HepG2 (cell line): ENCODE data around the gene CAPRIN2. TPM values are rescaled to one million over a fixed set of nuclear protein-coding genes. Genes with fewer than 3 reads are reported as not detected.

Experiments
- DNMT1 ChIP-seq: sonication (generic); formaldehyde crosslinking; IDR thresholded peaks from 2 replicates; pipeline ENCODE4 v1.5.1; 2020; ENCODE audit warnings: mild to moderate bottlenecking, missing genetic modification reagents
- HNRNPLL ChIP-seq: fragments of 200-400 bp; formaldehyde crosslinking; IDR thresholded peaks from 2 replicates; pipeline ENCODE4 v1.6.1; 2017; ENCODE audit warnings: mild to moderate bottlenecking, low read depth, low read length; ENCODE audit not compliant: poor library complexity, severe bottlenecking
- HOXA3 ChIP-seq: sonication (generic); formaldehyde crosslinking; IDR thresholded peaks from 2 replicates; pipeline ENCODE4 v1.5.0; 2020; ENCODE audit warnings: missing genetic modification reagents
- NFKB2 ChIP-seq: sonication (generic); formaldehyde crosslinking; IDR thresholded peaks from 2 replicates; pipeline ENCODE4 v1.4.0; 2020; ENCODE audit warnings: missing genetic modification reagents, borderline replicate concordance
- PITX1 ChIP-seq: sonication (generic); formaldehyde crosslinking; IDR thresholded peaks from 2 replicates; pipeline ENCODE4 v1.5.1; 2020; ENCODE audit warnings: mild to moderate bottlenecking, missing genetic modification reagents
- PRMT3 ChIP-seq: sonication (generic); formaldehyde crosslinking; IDR thresholded peaks from 2 replicates; pipeline ENCODE4 v1.8.1; 2022; ENCODE audit warnings: low read depth, mild to moderate bottlenecking, moderate library complexity, missing genetic modification reagents, borderline replicate concordance
- TAF15 ChIP-seq: fragments of 200-400 bp; formaldehyde crosslinking; IDR thresholded peaks from one replicate; pipeline ENCODE4 v1.6.1; 2018; ENCODE audit warnings: mild to moderate bottlenecking, low read depth, low read length; ENCODE audit not compliant: poor library complexity, severe bottlenecking
- ZFYVE20 ChIP-seq: sonication (generic); formaldehyde crosslinking; IDR thresholded peaks from 2 replicates; pipeline ENCODE4 v1.8.0; 2023; ENCODE audit warnings: low read depth, mild to moderate bottlenecking, moderate library complexity, missing genetic modification reagents, borderline replicate concordance
- ZNF20 ChIP-seq: sonication (generic); formaldehyde crosslinking; IDR thresholded peaks from 2 replicates; pipeline ENCODE4 v1.4.0; 2020; ENCODE audit warnings: mild to moderate bottlenecking, moderate library complexity, missing genetic modification reagents
- ZNF841 ChIP-seq: sonication (generic); formaldehyde crosslinking; IDR thresholded peaks from 2 replicates; pipeline ENCODE4 v1.8.1; 2023; ENCODE audit warnings: missing genetic modification reagents, borderline replicate concordance
- ZSCAN31 ChIP-seq: sonication (generic); formaldehyde crosslinking; IDR thresholded peaks from 2 replicates; pipeline ENCODE4 v1.5.0; 2020; ENCODE audit warnings: low read depth, mild to moderate bottlenecking, missing genetic modification reagents
- polyA plus RNA-seq, 8 experiments: library from polyadenylated mRNA; depleted of rRNA in 3 of 8; stranded (reverse) in 7 of 8; unstranded in 1 of 8; fragments of >200 nt; fragmentation: Illumina TruSeq in 4 of 8; extraction: Trizol in 4 of 8; gene quantifications; 2 replicates each; pipeline versions ENCODE4 v1.2.1 to v1.2.3, GENCODE V29; 2011 to 2016; ENCODE audit warnings: low read depth in 4 of 8, missing spikeins in 1 of 8, mixed read lengths in 1 of 8; ENCODE audit not compliant: insufficient read depth in 1 of 8
- total RNA-seq, 5 experiments: library from RNA; depleted of rRNA; stranded (reverse); fragments of >200 nt; fragmentation: Illumina TruSeq; extraction: Trizol; gene quantifications; 2 replicates each; pipeline ENCODE4 v1.2.3, GENCODE V29; 2016; ENCODE audit warnings: low read depth in 1 of 5
- TF ChIP-seq, protein P1 (sequence below): sonication (generic); formaldehyde crosslinking; IDR thresholded peaks from 2 replicates; pipeline ENCODE4 v1.5.1; 2020; ENCODE audit warnings: mild to moderate bottlenecking, missing genetic modification reagents, borderline replicate concordance
- TF ChIP-seq, protein P2 (sequence below): fragments of 450-650 bp; IDR thresholded peaks from 2 replicates; pipeline ENCODE4 v1.6.1; 2017
- TF ChIP-seq, protein P3 (sequence below): sonication (generic); formaldehyde crosslinking; IDR thresholded peaks from 2 replicates; pipeline ENCODE4 v1.8.0; 2022; ENCODE audit warnings: missing genetic modification reagents, mild to moderate bottlenecking, inconsistent platforms, borderline replicate concordance
- TF ChIP-seq, protein P4 (sequence below): sonication (generic); formaldehyde crosslinking; IDR thresholded peaks from 2 replicates; pipeline ENCODE4 v1.5.0; 2020; ENCODE audit warnings: mild to moderate bottlenecking, missing genetic modification reagents, moderate library complexity
- TF ChIP-seq, protein P5 (sequence below): sonication (generic); IDR thresholded peaks from 2 replicates; pipeline ENCODE4 v1.6.1; 2016; ENCODE audit warnings: low read depth, borderline replicate concordance

CAPRIN2 gene
- total and polyA plus RNA-seq, 2 of the 13 experiments (the other 11 are each of a cell fraction or from before 2014, with no cell fraction given): 21.7 to 30.6 TPM

DNA sequence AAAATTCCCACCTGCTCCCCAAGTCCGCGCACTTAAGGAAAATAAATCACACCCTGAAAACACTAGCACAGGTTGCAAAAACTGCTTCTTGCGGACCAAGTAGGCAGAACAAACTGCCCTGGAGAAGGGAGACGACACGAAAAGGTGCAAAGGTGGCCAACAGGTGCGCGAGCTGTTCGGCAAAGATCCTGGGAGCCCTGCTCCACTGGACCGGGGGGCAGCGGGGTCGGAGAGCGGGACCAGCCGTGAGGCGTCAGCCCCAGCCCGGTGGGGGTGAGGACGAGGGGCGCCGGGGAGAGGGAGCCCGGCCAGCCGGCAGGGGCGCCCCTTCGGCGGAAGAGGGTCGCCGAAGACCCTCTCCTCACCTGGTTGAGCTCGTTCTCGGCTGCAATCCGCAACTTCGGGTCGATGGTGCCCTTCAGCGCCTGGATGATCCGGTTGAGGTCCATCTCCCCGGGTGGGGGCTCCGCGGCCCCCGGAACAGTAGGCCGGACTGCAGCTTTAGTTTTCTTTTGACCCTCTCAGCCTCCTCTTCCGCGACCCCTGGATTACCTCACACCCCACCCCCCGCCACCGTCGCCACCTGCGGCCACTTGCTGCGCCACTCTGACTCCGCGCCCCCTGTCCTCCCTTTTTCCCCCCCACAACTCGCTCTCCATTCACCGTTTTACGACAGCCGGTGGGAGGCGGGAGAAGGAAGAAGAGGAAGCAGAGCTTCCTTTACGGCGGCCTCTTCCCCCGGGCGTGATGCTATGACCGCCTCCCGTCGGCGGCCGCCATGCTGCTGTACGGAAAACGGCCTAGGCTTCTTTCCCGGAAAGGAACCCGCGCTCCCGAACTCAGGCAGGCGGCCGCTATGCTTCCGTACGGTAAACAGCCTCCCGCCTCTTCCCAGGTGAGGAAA is 59.3 kb downstream of the CAPRIN2 start, which contains the start of gene IPO8 (continued):
- TF ChIP-seq, protein P1, sequence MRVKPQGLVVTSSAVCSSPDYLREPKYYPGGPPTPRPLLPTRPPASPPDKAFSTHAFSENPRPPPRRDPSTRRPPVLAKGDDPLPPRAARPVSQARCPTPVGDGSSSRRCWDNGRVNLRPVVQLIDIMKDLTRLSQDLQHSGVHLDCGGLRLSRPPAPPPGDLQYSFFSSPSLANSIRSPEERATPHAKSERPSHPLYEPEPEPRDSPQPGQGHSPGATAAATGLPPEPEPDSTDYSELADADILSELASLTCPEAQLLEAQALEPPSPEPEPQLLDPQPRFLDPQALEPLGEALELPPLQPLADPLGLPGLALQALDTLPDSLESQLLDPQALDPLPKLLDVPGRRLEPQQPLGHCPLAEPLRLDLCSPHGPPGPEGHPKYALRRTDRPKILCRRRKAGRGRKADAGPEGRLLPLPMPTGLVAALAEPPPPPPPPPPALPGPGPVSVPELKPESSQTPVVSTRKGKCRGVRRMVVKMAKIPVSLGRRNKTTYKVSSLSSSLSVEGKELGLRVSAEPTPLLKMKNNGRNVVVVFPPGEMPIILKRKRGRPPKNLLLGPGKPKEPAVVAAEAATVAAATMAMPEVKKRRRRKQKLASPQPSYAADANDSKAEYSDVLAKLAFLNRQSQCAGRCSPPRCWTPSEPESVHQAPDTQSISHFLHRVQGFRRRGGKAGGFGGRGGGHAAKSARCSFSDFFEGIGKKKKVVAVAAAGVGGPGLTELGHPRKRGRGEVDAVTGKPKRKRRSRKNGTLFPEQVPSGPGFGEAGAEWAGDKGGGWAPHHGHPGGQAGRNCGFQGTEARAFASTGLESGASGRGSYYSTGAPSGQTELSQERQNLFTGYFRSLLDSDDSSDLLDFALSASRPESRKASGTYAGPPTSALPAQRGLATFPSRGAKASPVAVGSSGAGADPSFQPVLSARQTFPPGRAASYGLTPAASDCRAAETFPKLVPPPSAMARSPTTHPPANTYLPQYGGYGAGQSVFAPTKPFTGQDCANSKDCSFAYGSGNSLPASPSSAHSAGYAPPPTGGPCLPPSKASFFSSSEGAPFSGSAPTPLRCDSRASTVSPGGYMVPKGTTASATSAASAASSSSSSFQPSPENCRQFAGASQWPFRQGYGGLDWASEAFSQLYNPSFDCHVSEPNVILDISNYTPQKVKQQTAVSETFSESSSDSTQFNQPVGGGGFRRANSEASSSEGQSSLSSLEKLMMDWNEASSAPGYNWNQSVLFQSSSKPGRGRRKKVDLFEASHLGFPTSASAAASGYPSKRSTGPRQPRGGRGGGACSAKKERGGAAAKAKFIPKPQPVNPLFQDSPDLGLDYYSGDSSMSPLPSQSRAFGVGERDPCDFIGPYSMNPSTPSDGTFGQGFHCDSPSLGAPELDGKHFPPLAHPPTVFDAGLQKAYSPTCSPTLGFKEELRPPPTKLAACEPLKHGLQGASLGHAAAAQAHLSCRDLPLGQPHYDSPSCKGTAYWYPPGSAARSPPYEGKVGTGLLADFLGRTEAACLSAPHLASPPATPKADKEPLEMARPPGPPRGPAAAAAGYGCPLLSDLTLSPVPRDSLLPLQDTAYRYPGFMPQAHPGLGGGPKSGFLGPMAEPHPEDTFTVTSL: no peak
- TF ChIP-seq ZNF20 (CRISPR knock-in tag) (no peak), PITX1 (CRISPR knock-in tag) (peak; percentile 13; the same call in 1 of the 2 replicates), NFKB2 (CRISPR knock-in tag) (peak; percentile 87; the same call in 1 of the 2 replicates), DNMT1 (no peak), HNRNPLL (peak; percentile 68), HOXA3 (CRISPR knock-in tag) (peak; percentile 60), PRMT3 (CRISPR knock-in tag) (no peak), TAF15 (no peak), ZNF841 (no peak), ZSCAN31 (CRISPR knock-in tag) (0 out of 2 replicates have a peak, but pooled peaks have one; percentile 46), ZFYVE20 (CRISPR knock-in tag) (no peak)
- TF ChIP-seq, protein P2, sequence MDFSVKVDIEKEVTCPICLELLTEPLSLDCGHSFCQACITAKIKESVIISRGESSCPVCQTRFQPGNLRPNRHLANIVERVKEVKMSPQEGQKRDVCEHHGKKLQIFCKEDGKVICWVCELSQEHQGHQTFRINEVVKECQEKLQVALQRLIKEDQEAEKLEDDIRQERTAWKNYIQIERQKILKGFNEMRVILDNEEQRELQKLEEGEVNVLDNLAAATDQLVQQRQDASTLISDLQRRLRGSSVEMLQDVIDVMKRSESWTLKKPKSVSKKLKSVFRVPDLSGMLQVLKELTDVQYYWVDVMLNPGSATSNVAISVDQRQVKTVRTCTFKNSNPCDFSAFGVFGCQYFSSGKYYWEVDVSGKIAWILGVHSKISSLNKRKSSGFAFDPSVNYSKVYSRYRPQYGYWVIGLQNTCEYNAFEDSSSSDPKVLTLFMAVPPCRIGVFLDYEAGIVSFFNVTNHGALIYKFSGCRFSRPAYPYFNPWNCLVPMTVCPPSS: no peak
- TF ChIP-seq, protein P3, sequence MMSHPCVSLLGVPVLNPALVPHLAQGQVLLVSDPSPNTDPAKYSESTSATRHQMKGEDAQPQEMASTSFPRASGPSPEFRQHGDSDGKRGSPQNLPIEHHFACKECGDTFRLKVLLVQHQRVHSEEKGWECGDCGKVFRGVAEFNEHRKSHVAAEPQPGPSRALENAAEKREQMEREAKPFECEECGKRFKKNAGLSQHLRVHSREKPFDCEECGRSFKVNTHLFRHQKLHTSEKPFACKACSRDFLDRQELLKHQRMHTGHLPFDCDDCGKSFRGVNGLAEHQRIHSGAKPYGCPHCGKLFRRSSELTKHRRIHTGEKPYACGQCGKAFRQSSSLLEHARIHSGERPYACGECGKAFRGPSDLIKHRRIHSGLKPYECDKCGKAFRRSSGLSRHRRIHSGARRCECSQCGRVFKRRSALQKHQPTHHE (CRISPR knock-in tag): no peak
- TF ChIP-seq, protein P4, sequence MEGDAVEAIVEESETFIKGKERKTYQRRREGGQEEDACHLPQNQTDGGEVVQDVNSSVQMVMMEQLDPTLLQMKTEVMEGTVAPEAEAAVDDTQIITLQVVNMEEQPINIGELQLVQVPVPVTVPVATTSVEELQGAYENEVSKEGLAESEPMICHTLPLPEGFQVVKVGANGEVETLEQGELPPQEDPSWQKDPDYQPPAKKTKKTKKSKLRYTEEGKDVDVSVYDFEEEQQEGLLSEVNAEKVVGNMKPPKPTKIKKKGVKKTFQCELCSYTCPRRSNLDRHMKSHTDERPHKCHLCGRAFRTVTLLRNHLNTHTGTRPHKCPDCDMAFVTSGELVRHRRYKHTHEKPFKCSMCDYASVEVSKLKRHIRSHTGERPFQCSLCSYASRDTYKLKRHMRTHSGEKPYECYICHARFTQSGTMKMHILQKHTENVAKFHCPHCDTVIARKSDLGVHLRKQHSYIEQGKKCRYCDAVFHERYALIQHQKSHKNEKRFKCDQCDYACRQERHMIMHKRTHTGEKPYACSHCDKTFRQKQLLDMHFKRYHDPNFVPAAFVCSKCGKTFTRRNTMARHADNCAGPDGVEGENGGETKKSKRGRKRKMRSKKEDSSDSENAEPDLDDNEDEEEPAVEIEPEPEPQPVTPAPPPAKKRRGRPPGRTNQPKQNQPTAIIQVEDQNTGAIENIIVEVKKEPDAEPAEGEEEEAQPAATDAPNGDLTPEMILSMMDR (CRISPR knock-in tag): peak; percentile 1; the same call in 1 of the 2 replicates
- TF ChIP-seq, protein P5, sequence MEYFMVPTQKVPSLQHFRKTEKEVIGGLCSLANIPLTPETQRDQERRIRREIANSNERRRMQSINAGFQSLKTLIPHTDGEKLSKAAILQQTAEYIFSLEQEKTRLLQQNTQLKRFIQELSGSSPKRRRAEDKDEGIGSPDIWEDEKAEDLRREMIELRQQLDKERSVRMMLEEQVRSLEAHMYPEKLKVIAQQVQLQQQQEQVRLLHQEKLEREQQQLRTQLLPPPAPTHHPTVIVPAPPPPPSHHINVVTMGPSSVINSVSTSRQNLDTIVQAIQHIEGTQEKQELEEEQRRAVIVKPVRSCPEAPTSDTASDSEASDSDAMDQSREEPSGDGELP: no peak
